K562 (cell line): Measurements from ENCODE around the gene ZFAND3. TPM values are rescaled to one million over a fixed set of nuclear protein-coding genes. Genes with fewer than 3 reads are reported as not detected.
A peak's percentile ranks its signal among the peaks of the same experiment; 100 is the strongest.

ENCODE experiments used
- KAT8 ChIP-seq: fragments of 450-650 bp; IDR thresholded peaks from 2 replicates; pipeline ENCODE4 v1.6.1; 2016; ENCODE audit warnings: low read depth, mild to moderate bottlenecking
- LEF1 ChIP-seq: fragments of 450-650 bp; IDR thresholded peaks from 2 replicates; pipeline ENCODE4 v1.6.1; 2016; ENCODE audit warnings: mild to moderate bottlenecking
- NFATC3 ChIP-seq: fragments of 450-650 bp; IDR thresholded peaks from 2 replicates; pipeline ENCODE4 v1.6.1; 2017; ENCODE audit warnings: mild to moderate bottlenecking
- RUNX1 ChIP-seq: sonication (generic); IDR thresholded peaks from 2 replicates; pipeline ENCODE4 v1.6.1; 2016; ENCODE audit warnings: antibody characterized with exemption, low read depth
- SAFB ChIP-seq: fragments of 200-400 bp; formaldehyde crosslinking; IDR thresholded peaks from 2 replicates; pipeline ENCODE4 v1.6.1; 2017; ENCODE audit warnings: low read depth, low read length, borderline replicate concordance
- ZFPM2 ChIP-seq: fragments of 250-450 bp; sonication (Bioruptor Pico); IDR thresholded peaks from 2 replicates; pipeline ENCODE4 v1.5.1; 2022; ENCODE audit warnings: mild to moderate bottlenecking
- ZNF124 ChIP-seq: sonication (generic); formaldehyde crosslinking; IDR thresholded peaks from 2 replicates; pipeline ENCODE4 v1.8.1; 2022; ENCODE audit warnings: missing genetic modification reagents
- polyA plus RNA-seq, 8 experiments: library from polyadenylated mRNA; depleted of rRNA in 4 of 8; stranded (reverse) in 5 of 8; unstranded in 3 of 8; fragments of >200 nt; fragmentation: Nextera tagmentation in 2 of 8; fragmentation: Illumina TruSeq in 1 of 8; extraction: Ambion mirVana in 2 of 8; extraction: Trizol in 1 of 8; gene quantifications; 2 replicates each; pipeline versions ENCODE4 v1.2.1 to v1.2.3, GENCODE V29; 2011 to 2014; ENCODE audit warnings: inconsistent platforms in 1 of 8, missing spikeins in 1 of 8
- total RNA-seq, 7 experiments: library from RNA; depleted of rRNA in 6 of 7; stranded (reverse); fragments of >200 nt in 6 of 7; fragmentation: Illumina TruSeq in 2 of 7; extraction: Trizol in 2 of 7; gene quantifications; 2 replicates each; pipeline versions ENCODE4 v1.2.1 to v1.2.3, GENCODE V29; 2011 to 2021; ENCODE audit warnings: low replicate concordance in 1 of 7
- TF ChIP-seq, protein P1 (sequence below): IDR thresholded peaks from 2 replicates; pipeline ENCODE4 v1.6.1; 2014; ENCODE audit warnings: antibody characterized with exemption
- TF ChIP-seq, protein P2 (sequence below): fragments of 450-650 bp; formaldehyde crosslinking; IDR thresholded peaks from 2 replicates; pipeline ENCODE4 v1.4.0; 2020; ENCODE audit warnings: mild to moderate bottlenecking, moderate library complexity
- TF ChIP-seq, protein P3 (sequence below): fragments of 250-450 bp; sonication (Bioruptor Pico); IDR thresholded peaks from 2 replicates; pipeline ENCODE4 v1.9.0; 2021; ENCODE audit warnings: mild to moderate bottlenecking
- TF ChIP-seq, protein P4 (sequence below): fragments of 200-600 bp; sonication (generic); IDR thresholded peaks from one replicate; pipeline ENCODE4 v1.6.1; 2012; ENCODE audit warnings: mild to moderate bottlenecking, low read depth, low read length, inconsistent platforms
- TF ChIP-seq, protein P5 (sequence below): fragments of 450-650 bp; IDR thresholded peaks from 2 replicates; pipeline ENCODE4 v1.6.1; 2014; ENCODE audit warnings: low read depth, mild to moderate bottlenecking, moderate library complexity, borderline replicate concordance

The ZFAND3 gene
- total and polyA plus RNA-seq, 9 of the 15 experiments (the other 6 are each of a cell fraction or from before 2014, with no cell fraction given) = 0.81 to 26.6 (median 11.8) TPM

DNA sequence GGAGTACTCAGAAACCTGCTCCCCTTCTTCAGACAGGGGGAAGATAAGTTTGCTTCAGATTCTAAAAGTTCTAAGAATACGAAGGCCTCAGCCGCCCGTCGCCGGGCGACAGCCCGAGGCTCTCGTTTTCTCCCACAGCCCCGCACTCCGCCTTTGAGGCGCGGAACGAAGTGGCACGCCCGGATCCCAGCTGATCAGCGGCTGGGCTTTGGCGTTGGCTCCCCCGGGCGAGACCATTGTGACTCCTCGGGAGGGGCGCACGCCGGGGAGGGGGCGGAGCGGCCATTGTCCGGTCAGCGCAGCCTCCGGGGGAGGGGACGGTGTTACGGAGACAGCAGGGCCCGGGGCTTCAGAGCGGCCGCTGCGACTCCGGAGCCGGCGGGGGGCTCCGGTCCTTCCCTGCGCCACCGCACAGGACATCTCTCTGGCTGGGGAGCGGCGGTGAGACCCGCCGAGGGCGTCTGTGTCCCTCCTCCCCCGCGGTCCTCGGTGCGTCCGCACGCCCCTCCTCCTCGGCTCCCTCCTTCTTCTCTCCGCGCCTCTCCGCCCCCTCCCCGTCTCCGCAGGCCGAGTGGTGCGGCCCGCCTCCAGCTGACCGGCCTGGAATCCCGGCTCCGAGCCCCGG is at the start of gene ZFAND3 (continued):
- TF ChIP-seq, protein P1, sequence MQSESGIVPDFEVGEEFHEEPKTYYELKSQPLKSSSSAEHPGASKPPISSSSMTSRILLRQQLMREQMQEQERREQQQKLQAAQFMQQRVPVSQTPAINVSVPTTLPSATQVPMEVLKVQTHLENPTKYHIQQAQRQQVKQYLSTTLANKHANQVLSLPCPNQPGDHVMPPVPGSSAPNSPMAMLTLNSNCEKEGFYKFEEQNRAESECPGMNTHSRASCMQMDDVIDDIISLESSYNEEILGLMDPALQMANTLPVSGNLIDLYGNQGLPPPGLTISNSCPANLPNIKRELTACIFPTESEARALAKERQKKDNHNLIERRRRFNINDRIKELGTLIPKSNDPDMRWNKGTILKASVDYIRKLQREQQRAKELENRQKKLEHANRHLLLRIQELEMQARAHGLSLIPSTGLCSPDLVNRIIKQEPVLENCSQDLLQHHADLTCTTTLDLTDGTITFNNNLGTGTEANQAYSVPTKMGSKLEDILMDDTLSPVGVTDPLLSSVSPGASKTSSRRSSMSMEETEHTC = no peak
- no peak for TF ChIP-seq ZNF124 (CRISPR knock-in tag)
- TF ChIP-seq, protein P2, sequence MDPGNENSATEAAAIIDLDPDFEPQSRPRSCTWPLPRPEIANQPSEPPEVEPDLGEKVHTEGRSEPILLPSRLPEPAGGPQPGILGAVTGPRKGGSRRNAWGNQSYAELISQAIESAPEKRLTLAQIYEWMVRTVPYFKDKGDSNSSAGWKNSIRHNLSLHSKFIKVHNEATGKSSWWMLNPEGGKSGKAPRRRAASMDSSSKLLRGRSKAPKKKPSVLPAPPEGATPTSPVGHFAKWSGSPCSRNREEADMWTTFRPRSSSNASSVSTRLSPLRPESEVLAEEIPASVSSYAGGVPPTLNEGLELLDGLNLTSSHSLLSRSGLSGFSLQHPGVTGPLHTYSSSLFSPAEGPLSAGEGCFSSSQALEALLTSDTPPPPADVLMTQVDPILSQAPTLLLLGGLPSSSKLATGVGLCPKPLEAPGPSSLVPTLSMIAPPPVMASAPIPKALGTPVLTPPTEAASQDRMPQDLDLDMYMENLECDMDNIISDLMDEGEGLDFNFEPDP (CRISPR knock-in tag) = 0 out of 2 replicates have a peak, but pooled peaks have one; percentile 4
- no peak for TF ChIP-seq NFATC3
- TF ChIP-seq, protein P3, sequence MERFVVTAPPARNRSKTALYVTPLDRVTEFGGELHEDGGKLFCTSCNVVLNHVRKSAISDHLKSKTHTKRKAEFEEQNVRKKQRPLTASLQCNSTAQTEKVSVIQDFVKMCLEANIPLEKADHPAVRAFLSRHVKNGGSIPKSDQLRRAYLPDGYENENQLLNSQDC = no peak
- TF ChIP-seq SAFB = no peak
- TF ChIP-seq, protein P4, sequence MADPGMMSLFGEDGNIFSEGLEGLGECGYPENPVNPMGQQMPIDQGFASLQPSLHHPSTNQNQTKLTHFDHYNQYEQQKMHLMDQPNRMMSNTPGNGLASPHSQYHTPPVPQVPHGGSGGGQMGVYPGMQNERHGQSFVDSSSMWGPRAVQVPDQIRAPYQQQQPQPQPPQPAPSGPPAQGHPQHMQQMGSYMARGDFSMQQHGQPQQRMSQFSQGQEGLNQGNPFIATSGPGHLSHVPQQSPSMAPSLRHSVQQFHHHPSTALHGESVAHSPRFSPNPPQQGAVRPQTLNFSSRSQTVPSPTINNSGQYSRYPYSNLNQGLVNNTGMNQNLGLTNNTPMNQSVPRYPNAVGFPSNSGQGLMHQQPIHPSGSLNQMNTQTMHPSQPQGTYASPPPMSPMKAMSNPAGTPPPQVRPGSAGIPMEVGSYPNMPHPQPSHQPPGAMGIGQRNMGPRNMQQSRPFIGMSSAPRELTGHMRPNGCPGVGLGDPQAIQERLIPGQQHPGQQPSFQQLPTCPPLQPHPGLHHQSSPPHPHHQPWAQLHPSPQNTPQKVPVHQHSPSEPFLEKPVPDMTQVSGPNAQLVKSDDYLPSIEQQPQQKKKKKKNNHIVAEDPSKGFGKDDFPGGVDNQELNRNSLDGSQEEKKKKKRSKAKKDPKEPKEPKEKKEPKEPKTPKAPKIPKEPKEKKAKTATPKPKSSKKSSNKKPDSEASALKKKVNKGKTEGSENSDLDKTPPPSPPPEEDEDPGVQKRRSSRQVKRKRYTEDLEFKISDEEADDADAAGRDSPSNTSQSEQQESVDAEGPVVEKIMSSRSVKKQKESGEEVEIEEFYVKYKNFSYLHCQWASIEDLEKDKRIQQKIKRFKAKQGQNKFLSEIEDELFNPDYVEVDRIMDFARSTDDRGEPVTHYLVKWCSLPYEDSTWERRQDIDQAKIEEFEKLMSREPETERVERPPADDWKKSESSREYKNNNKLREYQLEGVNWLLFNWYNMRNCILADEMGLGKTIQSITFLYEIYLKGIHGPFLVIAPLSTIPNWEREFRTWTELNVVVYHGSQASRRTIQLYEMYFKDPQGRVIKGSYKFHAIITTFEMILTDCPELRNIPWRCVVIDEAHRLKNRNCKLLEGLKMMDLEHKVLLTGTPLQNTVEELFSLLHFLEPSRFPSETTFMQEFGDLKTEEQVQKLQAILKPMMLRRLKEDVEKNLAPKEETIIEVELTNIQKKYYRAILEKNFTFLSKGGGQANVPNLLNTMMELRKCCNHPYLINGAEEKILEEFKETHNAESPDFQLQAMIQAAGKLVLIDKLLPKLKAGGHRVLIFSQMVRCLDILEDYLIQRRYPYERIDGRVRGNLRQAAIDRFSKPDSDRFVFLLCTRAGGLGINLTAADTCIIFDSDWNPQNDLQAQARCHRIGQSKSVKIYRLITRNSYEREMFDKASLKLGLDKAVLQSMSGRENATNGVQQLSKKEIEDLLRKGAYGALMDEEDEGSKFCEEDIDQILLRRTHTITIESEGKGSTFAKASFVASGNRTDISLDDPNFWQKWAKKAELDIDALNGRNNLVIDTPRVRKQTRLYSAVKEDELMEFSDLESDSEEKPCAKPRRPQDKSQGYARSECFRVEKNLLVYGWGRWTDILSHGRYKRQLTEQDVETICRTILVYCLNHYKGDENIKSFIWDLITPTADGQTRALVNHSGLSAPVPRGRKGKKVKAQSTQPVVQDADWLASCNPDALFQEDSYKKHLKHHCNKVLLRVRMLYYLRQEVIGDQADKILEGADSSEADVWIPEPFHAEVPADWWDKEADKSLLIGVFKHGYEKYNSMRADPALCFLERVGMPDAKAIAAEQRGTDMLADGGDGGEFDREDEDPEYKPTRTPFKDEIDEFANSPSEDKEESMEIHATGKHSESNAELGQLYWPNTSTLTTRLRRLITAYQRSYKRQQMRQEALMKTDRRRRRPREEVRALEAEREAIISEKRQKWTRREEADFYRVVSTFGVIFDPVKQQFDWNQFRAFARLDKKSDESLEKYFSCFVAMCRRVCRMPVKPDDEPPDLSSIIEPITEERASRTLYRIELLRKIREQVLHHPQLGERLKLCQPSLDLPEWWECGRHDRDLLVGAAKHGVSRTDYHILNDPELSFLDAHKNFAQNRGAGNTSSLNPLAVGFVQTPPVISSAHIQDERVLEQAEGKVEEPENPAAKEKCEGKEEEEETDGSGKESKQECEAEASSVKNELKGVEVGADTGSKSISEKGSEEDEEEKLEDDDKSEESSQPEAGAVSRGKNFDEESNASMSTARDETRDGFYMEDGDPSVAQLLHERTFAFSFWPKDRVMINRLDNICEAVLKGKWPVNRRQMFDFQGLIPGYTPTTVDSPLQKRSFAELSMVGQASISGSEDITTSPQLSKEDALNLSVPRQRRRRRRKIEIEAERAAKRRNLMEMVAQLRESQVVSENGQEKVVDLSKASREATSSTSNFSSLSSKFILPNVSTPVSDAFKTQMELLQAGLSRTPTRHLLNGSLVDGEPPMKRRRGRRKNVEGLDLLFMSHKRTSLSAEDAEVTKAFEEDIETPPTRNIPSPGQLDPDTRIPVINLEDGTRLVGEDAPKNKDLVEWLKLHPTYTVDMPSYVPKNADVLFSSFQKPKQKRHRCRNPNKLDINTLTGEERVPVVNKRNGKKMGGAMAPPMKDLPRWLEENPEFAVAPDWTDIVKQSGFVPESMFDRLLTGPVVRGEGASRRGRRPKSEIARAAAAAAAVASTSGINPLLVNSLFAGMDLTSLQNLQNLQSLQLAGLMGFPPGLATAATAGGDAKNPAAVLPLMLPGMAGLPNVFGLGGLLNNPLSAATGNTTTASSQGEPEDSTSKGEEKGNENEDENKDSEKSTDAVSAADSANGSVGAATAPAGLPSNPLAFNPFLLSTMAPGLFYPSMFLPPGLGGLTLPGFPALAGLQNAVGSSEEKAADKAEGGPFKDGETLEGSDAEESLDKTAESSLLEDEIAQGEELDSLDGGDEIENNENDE = no peak
- no peak for TF ChIP-seq RUNX1
- TF ChIP-seq, protein P5, sequence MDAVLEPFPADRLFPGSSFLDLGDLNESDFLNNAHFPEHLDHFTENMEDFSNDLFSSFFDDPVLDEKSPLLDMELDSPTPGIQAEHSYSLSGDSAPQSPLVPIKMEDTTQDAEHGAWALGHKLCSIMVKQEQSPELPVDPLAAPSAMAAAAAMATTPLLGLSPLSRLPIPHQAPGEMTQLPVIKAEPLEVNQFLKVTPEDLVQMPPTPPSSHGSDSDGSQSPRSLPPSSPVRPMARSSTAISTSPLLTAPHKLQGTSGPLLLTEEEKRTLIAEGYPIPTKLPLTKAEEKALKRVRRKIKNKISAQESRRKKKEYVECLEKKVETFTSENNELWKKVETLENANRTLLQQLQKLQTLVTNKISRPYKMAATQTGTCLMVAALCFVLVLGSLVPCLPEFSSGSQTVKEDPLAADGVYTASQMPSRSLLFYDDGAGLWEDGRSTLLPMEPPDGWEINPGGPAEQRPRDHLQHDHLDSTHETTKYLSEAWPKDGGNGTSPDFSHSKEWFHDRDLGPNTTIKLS = peak; percentile 62; the same call in 1 of the 2 replicates
- no peak for TF ChIP-seq KAT8
- TF ChIP-seq LEF1 = peak; percentile 19; the same call in 1 of the 2 replicates
- TF ChIP-seq ZFPM2 = no peak
